ENCODE measurements around the gene LRRC4C.

GRCh38 chr11:40132912-40133311, 1326.5 kb downstream of the LRRC4C start:
- TF ChIP-seq POLR2A (IDR thresholded peaks at IDR 0.05; ENCODE audit: low read depth, low read length) (no peak), TAF1 (IDR thresholded peaks at IDR 0.05; ENCODE audit: low read depth, low read length) (no peak), SPI1 (IDR thresholded peaks at IDR 0.05; ENCODE audit: low read depth, low read length) (no peak), POLR2AphosphoS5 (IDR thresholded peaks at IDR 0.05; ENCODE audit: low read depth, low read length) (no peak), PAX5 (IDR thresholded peaks at IDR 0.05; ENCODE audit: insufficient read depth, low read length, severe bottlenecking) (no peak)

Measured in GM12891 (cell line).